NCI-H1417 (cell line): ENCODE measurements around the gene HTRA3.
A peak's percentile ranks its signal among the peaks of the same experiment; 100 is the strongest.

Experiments
- DNase-seq, 3 experiments: peaks; one replicate each; lab custom pipeline; 2025; lab: John Stamatoyannopoulos, UW

HTRA3 gene

GRCh38 chr4:8269535-8270417 lies at the start of gene HTRA3:
HTRA3 (plus strand) TSS chr4:8269754; CDS start chr4:8269969, 215 bp downstream.
- DNase-seq: peak in 2 of 3 experiments; percentile 56 to 57

GRCh38 chr4:8220661-8221450 lies 48.7 kb upstream of the HTRA3 start:
- DNase-seq: no peak

- no peak for DNase-seq
Measured at GRCh38 chr4:8221476-8221875, 48.1 kb upstream of the HTRA3 start.

- no peak for DNase-seq
Measured at GRCh38 chr4:8221985-8222384, 47.6 kb upstream of the HTRA3 start.

GRCh38 chr4:8222609-8223388 lies 46.8 kb upstream of the HTRA3 start:
- no peak for DNase-seq

- DNase-seq: no peak
Measured at GRCh38 chr4:8224267-8224974, 45.1 kb upstream of the HTRA3 start.

DNA sequence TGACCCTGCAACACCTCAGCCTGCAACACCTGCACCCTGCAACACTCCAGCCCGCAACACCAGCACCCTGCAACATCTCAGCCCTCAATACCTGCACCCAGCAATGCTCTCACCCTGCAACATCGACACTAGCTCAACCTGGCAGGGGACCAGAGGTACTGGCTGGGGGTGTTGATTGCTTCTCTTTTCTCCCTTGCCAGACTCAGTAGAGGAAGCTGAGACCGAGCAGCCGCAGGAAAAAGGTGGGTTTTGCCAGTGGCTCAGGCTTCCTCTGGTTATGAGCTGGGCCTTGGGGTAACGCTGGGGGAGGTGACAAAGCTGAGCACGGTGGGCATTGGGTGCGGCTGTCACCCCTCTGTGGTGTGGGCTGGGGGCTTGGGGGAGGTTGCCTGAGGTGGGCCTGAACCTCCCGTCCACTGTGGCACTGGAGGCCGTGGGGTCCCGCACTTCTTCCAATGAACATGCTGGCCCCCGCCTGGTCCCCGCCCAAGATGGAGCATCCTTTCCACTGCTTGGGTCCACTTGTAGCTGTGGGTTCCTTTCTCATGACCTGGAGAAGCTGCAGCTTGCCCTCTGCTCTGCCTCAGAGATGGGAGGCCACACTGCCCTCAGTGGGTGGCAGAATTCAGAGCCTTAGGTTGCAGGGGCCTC lies 44.5 kb upstream of the HTRA3 start:
- no peak for DNase-seq

DNA sequence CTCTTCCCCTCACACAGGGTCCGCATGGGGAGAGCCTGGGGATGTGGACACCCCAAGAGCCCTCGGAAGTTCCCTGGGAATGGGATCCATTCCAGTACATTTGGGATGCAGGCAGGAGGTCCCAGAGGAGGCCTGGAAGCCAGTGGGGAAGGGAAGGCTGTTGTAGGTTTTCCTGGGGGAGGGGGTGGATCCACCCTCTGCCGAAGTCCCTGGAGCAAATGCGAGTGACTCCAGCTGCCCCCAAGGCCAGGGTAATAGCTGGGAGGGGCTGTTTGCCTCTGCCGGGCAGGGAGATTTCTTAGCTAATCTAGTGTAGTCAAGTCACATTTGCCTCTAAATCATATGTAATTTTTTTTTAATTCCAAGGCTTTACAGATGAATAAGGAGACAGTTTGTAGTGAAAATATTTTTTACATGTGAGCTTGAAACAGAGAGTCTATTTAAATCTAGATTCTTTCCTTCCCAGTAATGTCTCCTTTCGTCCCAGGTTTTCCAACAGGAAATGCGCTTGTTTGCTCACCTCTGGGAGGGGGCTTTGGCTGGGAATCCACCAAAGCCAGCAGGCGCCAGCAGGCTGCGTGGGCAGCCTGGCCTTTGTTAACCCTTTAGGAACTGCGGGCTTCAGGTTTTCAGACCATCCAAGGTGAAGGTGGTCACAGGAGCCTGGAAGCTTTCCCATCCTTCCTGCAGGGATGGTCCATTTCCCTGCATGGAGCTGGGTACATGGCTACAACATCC lies 43.7 kb upstream of the HTRA3 start:
- DNase-seq: peak in 2 of 3 experiments; percentile 86 to 93

DNA sequence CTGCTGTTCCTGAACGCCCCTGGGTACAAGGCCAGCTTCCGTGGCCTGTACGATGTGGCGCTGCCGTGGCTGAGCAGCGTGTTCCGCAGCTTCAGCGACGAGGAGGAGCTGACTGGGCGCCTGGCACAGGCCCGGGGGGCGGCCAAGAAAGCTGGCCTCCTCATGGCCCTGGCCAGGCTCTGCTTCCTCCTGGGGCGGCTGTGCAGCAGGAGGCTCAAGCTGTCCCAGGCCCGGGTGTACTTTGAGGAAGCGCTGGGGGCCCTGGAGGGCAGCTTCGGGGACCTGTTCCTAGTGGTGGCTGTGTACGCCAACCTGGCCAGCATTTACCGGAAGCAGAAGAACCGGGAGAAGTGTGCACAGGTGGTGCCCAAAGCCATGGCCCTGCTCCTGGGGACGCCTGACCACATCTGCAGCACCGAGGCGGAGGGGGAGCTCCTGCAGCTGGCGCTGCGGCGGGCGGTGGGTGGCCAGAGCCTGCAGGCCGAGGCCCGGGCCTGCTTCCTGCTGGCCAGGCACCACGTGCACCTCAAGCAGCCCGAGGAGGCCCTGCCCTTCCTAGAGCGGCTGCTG lies 42.3 kb upstream of the HTRA3 start:
- no peak for DNase-seq

DNA sequence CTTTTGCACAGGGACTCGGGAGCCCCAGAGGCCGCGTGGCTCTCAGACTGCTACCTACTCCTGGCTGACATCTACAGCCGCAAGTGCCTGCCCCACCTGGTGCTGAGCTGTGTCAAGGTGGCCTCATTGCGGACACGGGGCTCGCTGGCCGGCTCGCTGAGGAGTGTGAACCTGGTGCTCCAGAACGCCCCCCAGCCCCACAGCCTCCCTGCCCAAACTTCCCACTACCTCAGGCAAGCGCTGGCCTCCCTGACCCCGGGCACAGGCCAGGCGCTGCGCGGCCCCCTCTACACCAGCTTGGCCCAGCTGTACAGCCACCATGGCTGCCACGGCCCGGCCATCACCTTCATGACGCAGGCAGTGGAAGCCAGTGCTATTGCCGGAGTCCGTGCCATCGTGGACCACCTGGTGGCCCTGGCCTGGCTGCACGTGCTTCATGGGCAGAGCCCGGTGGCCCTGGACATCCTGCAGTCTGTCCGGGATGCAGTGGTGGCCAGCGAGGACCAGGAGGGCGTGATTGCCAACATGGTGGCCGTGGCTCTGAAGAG lies 41.7 kb upstream of the HTRA3 start:
- no peak for DNase-seq

DNA sequence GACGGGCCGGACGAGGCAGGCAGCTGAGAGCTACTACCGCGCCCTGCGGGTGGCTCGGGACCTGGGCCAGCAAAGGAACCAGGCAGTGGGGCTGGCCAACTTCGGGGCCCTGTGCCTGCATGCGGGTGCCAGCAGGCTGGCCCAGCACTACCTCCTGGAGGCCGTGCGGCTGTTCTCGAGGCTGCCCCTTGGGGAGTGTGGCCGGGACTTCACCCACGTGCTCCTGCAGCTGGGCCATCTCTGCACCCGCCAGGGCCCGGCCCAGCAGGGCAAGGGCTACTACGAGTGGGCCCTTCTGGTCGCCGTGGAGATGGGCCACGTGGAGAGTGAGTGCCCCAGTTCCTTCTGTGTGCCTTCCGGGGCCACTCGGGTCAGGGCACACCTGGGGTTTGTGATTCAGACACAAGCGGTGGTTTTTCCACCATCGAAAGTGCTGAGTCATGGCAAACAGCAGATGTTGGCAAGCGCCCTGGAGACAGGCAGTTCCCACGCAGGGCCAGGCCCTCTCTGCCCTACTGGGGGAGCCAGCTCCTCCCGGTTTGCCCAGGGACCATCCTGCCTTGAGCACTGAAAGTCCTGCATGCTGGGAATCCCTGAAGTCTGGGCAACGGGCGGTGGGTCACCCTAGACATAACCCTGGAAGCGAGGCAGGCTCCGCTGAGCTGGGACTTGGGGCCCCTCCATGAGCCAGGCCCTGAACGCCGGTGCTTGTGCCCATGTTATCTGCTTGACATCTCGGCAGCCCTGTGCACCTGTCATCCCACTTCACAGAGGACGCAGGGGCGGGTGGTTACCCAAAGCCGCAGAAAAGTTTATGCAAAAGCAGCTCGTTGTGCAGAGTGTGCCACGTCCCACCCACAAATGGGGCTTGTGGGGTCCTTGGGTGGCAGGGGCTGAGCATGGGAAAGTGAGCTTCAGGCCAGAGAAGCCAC lies 41.0 kb upstream of the HTRA3 start:
- DNase-seq: peak; percentile 25 to 76 (median 47)

DNA sequence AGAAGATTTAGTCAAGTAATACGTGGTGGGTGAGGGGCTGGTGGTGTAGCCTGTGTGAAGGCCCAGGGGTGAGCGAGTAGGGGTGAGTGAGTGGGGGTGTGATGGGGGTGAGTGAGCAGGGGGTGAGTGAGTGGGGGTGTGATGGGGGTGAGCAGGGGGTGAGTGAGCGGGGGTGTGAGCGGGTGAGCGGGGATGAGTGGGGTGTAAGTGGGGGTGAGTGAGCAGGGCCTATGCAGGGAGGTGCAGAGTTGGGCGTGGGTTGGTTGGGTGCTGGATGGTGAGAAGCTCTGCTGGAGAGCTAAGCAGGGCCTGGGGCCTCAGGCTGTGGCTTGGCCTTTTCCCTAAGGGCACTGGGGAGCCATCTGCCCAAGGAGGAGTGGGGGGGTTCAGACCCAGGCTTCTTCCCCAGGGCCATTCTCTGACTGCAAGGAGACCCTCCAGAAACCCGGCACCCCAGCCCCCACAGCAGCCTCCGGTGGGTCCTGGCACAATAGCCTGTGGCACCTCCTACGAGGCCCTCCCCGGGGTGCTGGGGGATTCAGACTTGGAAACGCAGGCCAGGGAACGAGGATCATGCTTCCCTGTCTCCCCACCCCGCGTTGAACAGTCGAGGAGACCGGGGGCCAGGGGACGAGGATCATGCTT lies 40.1 kb upstream of the HTRA3 start:
- DNase-seq: no peak

- no peak for DNase-seq
Measured at GRCh38 chr4:8230033-8230432, 39.5 kb upstream of the HTRA3 start.

- DNase-seq: no peak
Measured at GRCh38 chr4:8230891-8231290, 38.7 kb upstream of the HTRA3 start.

DNA sequence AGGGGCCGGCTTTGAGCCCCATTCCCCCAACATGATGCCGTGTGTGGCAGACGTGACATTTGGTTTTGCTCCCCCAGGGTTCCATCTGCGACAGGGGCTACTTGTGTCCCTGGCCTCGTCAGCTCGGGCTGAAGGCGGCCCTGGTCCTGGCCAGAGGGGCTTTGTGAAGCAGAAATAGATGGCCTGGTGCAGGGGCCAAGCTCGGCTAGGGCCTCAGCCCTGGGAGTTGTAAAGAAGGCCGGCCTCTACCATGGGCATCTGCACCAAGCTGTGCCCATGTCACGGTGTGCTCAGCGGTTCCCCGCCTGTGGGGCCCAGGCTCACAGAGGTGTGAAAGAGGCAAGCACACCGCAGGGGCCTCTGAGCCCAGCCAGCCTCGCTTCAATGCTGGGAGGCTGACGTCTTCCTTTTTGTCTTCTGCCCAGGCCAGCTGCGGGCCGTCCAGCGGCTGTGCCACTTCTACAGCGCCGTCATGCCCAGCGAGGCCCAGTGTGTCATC lies 38.0 kb upstream of the HTRA3 start:
- no peak for DNase-seq

DNA sequence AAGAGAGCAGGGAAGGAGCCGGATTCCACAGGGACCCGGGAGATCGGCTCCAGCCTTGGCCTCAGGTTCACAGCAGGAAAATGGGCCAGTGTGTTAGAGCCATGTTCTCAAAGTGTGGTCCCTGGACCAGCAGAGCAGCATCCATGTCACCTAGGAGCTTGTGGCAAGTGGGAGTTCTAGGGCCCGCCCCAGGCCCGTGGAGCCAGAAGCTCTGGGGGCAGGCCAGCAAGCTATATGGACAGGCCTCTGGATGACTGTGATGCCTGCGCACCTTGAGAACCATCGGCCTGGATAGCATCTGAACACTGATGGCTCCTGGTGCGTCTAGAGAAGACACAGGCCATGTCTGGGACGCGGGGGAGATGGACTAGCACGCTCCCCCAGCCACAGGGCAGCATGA lies 36.8 kb upstream of the HTRA3 start:
- DNase-seq: no peak

GRCh38 chr4:8233672-8234484 lies 35.7 kb upstream of the HTRA3 start:
- DNase-seq: no peak
